ENCODE measurements around the gene HOXC5.

The HOXC5 gene

DNA sequence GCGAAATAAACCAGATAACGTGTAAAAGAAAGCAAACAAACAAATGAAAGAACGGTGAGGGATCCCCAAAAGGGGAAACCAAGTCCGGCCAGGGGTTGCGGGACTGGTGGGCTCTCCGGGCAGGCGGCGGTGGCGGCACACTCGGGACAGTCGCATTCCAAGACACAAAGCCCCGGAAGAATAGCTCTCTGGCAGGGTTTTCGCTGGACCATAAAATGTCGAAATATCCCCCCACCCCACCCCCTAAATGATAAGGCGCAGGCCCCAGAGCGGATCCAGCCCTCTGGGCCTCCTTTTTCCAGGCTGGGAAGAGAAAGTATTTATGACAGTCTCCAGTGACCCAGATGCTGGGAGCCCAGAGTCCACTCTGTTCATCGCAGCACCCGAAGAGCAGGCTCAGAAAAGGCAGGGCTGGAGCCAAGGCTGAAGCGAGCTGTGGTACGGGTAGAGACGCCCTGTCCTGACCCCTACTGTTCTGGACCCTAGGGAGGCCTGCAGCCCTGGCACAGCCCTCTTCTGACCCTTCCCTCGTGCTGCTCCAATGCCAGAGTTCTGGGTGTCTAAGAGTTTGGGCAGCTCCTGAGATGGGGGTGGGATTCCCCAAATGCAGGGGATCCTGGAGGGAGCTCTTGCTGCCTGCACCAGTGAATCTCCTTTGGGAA, 26.2 kb upstream of the HOXC5 start:
- DNase-seq (ENCODE audit: low spot score): no peak

DNA sequence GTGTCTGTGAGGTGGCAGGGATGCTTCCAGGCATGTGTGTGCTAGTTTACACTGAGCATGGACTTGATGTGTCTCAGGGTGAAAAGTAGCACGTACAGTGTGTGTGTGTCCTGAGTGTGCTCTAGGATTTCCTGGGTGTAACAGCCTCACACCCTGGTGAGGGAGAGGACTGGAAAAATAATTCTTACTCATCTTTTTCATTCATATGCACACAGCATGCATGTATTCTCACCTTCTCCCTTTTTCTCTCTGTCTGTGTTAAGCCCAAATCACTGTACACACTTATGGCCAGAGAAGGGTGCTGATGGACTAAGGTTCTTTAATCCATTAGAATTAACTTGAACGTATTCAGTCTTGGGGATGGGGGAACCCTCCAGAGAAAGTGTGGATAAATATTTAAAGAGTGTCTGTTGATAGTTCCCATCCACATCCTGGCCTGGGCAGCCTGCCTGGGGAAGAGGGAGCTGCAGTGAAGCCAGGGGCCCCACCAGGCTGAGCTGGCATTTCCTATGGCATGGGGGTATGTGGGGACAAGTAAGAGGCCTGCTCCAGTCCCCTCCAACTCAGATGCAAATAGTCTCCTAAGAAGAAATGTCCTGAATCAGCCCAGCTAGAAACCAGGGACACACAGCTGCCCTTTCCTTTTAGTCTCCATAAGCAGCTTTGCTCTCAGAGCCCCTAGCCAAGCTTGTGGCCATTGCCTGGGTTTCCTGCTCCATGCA, 25.2 kb upstream of the HOXC5 start:
- no peak for DNase-seq (ENCODE audit: low spot score)

DNA sequence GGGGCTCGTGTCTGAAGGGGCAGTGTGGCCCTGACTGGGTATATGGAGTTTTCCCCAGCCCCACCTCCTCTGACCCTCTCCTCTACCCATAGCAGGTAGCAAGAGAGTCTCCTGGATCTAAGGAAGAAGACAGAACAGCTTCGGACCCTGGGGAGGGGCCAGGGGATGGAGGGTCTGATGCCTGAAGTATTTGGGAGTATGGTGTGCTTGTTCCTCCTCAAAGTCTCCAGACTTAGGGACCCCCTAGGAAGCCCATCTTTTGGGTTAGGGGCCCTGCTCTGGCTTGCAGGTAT, 24.6 kb upstream of the HOXC5 start:
- no peak for DNase-seq (ENCODE audit: low spot score)

DNA sequence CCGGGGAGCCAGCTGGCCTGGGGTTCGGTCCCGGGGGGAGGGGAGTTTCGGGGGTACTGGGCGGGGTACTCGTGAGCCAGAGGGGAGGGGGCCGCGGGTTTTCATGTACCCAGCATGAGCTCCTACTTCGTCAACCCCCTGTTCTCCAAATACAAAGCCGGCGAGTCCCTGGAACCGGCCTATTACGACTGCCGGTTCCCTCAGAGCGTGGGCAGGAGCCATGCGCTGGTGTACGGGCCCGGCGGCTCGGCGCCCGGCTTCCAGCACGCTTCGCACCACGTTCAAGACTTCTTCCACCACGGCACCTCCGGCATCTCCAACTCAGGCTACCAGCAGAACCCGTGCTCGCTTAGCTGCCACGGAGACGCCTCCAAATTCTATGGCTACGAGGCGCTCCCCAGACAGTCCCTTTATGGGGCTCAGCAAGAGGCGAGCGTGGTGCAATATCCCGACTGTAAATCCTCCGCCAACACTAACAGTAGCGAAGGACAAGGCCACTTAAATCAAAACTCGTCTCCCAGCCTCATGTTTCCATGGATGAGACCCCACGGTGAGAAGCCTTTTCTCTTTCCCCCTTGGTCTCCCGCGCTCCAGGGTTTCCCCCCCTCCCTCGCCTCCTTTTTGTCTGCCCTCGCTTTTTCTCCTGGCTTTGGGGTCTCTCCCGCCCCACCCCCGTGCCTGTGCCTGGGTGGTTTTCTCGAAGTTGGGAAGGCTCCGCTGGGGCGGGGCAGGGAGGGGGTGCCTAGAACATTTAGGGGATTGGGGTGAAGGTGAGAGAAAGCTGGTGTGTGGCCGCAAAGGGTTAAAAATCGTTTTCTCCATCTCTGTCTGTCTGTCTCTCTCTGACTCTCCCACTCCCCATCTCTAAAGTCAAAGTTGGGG, 23.4 kb upstream of the HOXC5 start:
- peak; percentile 61 for DNase-seq (ENCODE audit: low spot score)

DNA sequence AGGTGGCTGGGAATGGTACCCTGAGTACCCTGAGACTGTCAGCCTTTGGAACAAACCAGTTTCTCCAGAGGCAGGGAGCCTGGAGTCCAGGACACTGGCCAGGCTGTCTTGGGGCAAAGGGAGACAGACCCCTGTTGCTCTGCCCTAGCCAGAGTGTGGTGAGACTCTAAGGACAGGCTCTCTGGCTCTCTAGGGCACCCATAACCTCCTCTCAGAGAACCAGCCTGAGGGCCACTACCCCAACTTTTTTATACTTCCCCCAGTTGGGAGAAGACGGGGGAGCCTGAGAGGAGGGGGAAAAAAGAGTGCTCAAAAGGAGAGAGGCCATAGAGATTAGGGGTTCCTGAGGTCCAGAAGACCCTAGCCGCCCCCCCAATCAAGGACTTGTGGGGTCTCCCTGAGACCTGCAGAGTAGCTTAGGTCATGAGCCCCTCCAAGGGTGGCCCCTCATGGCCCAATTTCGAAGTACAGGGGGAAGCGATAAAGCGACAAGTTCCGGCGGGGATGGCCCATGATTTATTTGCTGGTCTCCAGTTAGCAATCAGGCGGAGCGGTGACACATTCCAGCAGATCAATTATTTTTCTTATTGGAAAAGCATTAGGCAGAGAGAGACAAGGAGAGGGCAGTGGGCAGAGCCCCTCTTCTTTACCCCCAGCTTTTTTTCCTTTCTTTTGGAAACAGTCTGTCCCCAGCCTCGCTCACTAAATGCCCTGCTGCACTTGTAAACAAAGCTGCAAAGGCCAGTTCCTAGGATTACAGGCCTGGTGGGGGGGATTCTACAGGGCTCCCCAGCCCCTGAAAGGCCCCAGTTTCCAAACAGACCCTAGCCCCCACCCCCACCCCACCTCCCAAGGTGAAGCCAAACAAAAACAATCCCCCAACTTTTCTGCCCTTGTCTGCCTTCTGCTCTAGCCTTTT, 22.5 kb upstream of the HOXC5 start:
- no peak for DNase-seq (ENCODE audit: low spot score)

DNA sequence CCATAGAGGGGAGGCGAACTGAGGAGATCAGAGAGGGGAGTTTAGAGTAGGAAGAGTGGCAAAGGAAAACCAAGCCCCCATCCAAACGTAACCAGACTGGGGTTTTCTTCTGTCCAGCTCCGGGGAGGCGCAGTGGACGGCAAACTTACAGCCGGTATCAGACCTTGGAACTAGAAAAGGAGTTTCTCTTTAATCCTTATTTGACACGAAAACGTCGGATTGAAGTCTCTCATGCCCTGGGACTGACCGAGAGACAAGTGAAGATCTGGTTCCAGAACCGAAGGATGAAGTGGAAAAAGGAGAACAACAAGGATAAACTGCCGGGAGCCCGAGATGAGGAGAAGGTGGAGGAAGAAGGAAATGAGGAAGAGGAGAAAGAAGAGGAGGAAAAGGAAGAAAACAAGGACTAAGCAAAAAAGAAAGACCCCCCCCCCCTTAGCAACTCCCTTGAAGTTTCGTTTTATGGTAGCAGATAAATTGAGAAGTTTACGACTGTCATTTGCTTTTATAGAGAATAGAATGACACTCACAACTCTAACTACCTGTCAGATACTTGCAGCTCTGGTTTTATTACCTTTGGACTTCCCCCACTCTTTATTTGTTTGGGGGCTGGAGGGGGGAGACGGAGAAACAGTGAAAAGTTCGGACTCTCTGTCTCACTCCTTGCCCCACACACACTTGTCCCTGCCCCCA, 21.7 kb upstream of the HOXC5 start:
- DNase-seq (ENCODE audit: low spot score): no peak

DNA sequence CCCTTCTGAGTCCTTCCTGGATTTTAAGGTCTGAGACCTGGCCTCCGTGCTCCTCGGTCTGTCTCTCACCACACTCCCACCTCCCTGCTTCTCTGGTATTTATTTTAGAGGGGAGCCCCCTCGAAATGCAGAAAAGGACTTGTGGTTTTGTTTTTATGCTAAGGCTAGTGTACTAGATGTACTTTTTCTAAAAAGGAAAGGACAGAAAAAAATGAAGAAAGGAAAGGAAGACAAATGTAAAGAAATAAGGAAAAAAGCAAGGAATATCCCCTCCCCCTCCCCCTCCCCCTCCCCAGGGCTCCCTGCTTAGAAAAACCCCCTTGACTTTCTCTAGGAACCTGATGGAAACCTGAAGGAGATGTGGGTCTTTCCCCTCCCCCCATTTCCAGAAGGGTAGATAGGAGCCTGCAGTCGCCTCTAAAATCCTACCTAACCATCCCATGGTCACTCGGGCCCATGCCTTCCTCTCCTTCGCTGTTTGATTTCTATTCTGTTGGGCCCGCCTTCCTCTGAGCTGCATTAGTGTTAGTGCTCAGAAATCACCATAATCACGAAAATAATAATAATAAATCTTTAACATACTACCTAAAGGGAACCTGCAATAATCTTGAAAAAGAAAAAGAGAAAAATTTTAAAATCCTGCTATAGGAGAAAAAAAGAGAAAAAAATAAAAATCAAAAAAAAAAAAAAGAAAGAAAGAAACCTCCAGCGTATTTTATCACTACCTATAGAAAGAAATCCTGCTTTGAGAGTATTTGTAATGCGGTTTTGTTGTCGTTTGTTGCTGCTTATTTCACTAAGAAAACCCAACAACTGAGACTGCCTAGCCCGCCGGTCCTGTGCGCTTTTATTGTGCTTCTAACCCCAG, 21.0 kb upstream of the HOXC5 start:
- no peak for DNase-seq (ENCODE audit: low spot score)

DNA sequence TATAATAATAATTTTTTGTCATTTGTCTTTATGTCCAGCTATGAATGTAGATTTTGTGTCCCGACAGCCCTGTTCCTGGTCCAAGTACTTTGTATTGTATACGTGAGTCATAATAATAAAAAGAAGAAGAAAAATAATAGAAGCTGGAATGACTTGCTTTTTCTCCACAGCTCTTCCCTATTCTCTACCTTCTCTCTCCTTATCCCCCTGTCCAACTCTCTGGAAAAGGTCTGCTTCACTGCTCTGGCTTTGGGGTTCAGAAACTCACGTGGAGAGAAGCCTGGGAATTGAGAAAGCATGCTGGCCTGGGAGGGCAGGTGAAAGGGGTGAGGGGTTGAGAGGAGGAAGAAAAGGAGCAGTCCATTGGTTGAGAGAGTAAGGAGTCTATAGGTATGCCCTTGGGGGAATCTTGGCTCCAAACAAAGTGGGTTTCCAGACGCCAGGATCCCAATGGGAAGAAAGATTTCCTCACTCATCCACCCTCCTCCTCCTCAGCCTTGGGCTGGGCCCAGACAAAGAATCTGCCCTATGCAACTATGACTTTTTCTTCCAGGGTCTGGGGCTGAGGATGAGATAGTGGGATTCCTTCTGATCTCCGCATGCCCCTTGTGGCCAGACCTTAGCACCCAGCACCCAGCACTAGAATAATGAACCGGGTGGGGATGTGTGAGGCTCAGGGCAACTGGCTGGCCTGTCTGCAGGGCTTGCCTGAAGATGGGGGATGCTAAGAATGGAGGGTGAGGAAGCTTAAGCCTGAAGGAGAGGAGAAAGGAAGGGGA, 20.0 kb upstream of the HOXC5 start:
- no peak for DNase-seq (ENCODE audit: low spot score)

DNA sequence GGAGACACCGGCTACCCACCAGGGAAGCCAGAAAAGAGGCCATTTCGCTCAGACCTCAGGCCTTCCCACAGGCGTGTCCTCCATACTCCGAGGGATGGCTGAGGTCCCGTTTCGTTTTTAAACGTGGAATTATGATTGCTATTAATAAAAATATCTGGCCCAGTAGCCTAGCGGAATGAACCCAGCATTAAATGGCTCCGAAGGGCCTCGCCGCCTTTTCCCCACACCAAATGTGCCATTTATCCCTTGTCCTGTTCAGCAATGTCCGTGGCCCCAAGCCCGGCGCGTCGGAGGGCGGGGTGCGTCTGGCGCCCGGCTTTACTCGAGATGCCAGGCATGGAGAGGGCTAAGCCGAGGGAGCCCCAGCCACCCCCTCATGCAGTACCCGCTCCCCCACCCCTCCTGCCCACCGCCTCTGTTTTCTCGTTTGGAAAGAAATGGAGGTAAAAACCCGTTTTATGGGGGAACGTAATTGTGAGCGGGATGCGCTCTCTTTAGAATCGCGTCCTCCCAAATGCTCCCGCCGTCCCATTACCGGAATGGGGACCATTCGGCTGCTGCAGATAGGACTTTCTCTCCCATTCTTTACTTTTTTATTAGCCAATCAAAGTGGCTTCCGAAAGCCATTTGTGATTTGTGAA, 18.4 kb upstream of the HOXC5 start:
- DNase-seq (ENCODE audit: low spot score): no peak

DNA sequence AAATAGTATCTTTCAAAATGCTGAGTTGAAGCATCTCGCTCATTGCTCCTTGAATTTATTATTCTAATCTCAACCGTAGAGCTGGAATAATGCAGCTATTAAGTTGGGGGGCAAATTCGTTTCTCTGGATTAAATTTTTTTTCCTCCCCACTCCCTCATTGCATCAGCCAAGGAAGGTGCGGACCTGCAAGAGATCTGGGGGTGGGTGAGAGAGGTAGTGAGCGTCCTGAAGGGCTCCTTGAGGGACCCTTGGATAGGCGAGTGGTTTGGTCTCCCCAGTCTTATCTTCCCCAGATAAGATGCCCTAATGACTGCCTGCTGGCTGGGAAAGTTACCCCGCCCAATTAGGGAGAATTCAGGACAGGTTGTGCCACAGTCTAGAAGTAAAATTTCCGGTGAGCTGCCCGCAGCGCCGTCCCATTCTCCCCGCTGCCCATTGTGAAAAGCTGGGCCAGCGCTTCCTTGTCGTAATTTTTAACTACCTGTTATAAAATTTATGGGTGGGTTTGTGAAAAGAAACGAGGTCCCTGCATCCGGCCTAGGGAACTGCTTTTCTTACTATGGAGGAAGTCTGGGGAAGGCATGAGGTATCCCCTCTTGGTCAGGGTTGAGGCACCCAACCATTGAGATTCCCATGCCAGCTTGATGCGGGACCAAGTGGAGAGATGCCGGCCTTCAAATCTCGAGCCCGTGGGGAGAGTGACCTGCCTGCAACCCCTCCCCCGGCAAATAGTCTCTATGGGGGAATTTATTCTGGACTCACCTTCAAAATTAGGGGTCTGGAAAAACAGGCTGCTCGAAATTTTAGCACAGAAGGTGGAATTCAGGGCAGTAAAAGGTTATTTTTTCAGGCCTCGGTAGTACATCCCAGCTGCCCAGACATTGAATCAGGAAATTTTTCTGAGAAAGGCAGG, 17.6 kb upstream of the HOXC5 start:
- no peak for DNase-seq (ENCODE audit: low spot score)

DNA sequence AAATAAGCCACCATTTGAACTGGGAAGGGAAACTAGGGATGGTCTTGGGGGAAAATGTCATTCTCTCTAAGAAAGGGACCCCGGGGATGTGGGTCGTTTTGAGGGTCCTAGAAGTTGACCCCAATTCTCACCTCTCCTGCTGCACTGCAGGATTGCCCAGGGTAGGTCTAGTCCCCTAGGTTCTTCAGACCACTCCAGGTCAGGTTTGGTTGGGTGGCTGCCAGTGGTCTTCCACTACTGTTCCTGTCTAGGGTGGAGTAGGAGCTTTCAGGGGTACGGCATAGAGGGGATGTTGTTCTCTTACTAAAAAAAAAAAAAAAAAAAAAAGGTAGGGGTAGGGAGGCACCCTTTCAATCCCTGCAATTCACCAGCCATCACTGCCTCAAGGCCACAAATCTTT, 16.8 kb upstream of the HOXC5 start:
- DNase-seq (ENCODE audit: low spot score): no peak

DNA sequence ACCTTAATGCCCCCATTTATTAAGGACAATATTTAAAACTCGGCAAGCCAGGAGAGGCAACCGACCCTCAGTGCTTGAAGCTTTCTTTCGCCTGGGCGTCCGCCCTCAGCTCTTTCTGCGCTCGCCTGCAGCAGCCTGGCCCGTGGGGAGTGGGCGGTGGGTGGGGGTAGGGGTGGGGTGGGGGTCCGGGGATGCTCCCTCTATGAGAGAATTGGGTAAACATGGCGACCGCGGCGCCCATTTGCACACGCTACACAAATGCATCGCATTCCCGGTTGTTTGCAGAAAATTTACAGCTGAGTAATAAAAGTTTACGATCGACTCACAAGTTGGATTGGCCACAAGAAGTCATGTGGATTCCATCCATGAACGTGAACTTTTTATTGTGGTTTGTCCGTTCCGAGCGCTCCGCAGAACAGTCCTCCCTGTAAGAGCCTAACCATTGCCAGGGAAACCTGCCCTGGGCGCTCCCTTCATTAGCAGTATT, 16.3 kb upstream of the HOXC5 start:
- no peak for DNase-seq (ENCODE audit: low spot score)

DNA sequence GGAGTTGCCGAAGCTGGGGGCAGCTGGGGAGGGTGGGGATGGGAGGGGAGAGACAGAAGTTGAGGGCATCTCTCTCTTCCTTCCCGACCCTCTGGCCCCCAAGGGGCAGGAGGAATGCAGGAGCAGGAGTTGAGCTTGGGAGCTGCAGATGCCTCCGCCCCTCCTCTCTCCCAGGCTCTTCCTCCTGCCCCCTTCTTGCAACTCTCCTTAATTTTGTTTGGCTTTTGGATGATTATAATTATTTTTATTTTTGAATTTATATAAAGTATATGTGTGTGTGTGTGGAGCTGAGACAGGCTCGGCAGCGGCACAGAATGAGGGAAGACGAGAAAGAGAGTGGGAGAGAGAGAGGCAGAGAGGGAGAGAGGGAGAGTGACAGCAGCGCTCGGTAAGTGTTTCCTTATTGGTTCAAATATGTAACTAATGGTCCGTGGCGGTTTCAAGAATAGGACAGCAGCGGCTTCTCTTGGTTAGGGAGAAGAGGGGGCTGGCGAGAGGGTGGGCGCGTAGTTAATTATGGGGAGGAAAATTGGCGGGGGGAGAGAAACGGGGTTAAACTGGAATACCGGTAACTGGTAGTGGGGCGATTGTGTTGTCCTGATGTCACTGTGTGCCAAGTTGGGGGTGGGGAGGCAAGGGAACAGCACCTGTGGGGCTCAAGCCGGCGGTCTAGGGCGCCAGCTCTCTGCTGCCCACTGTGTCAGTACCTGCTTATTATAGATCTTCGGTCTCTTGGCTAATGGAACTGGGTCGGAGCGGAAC, 15.6 kb upstream of the HOXC5 start:
- peak; percentile 59 for DNase-seq (ENCODE audit: low spot score)

DNA sequence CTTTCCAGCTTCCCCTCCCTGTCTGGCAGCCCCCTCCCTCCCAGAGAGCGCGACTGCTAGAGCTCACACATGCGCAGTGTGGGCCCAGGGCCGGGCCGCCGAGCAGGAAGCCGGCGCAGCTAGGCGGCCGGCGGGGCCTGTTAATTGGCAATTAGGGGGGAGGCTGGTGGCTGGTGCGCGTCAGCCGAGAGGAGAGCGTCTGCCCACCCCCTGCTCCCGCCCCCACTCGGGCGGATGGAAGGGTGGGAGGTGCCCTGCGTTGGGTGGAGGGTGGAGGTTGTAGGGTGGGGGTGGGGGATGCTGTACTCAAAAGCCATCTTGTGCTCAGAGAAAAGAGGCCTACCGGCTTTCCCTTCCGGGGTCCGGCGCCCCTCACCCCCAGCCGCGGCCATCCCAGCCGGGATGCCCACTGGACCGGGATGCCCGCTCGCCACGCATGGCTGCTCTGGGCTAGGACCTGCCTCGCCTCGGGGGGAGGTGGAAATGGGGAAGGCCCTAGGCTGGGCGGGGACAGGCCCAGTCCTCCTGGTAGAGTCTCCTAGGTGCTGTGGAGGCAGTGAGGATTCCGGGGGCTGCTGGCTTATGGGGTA, 14.9 kb upstream of the HOXC5 start:
- DNase-seq (ENCODE audit: low spot score): peak; percentile 95

DNA sequence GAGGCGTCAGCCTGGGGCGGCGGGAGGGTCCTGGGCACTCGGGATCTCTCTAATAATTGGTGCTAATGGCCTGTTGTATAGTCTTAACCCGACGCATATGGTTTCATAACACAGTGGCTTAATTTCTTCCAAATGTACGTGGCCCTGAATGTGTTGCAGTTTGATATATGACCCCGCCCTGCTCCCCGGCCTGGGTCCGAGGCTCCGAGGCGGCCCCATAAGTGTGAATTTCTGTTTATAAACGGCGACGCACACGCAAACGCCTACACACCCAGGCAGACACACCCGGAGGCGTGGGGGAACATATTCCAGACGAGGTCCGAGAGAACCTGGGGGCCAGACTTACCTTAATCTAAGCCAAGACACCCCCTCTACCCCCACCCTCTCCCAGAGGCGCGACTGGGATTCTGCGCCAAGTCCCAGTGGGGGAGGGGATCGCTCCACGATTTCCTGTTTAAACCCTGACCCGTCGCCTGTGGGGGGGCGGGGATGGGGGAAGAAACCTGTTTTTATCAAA, 14.3 kb upstream of the HOXC5 start:
- DNase-seq (ENCODE audit: low spot score): no peak

DNA sequence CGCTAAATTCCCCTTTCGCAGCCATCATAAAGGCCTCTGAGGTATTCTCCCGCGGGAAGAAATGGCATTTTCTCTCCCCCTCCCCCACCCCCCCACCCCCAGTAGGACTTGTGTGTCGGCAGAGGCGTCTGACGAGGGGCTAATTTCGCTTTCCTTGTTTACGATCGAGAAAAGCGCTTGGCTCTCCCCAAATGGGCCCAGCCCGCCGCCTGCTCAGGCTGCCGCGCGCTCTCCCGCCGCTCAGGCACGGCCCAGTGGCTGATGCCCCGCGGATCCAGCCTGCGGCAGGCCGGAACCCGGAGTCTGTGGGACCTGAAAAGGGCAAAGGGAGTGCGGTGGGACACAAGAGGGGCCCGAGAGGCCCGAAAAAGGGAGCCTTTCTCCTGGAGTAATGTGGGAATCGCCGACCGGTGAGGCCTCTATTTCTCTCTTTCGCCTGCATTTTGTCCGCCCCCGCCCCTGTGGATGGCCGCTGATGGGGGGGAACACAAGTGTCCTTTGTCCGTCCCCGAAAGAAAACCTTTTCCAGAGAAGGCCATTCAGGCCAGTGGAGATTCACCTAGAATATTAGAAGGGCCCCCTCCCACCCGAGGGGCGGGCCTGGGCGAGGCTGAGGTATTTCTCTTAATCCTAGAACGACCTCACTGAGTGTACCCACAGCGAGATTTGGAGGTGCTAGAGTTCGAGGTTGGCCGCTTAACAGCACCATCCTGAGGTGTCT, 13.6 kb upstream of the HOXC5 start:
- DNase-seq (ENCODE audit: low spot score): no peak
